Effector memory CD8-positive, alpha-beta T cell (primary cell): ENCODE data around the gene TBX1.

Experiments used
- ATAC-seq: fragments of 150-1000 bp; cut with Tn5 transposase; replicated peaks from 2 replicates; pipeline ENCODE4 v1.10.0; 2021; ENCODE audit warnings: mild to moderate bottlenecking, moderate library complexity
- DNase-seq, 3 experiments: peaks; one replicate each; pipeline ENCODE4 v3.0.0; 2021
- H3K27ac Mint-ChIP-seq, 2 donors: one replicate each; pipeline ENCODE4 v1.8.0; 2022; ENCODE audit warnings: mild to moderate bottlenecking in 2 of 2, mixed read lengths in 2 of 2, moderate library complexity in 2 of 2
- H3K27me3 Mint-ChIP-seq, 2 donors: one replicate each; pipeline ENCODE4 v1.8.0; 2022; ENCODE audit warnings: mixed read lengths in 2 of 2
- H3K36me3 Mint-ChIP-seq: one replicate; pipeline ENCODE4 v1.8.0; 2022; ENCODE audit warnings: mild to moderate bottlenecking, moderate library complexity, mixed read lengths; ENCODE audit not compliant: insufficient read depth
- H3K4me1 Mint-ChIP-seq, 2 donors: one replicate each; pipeline ENCODE4 v1.8.0; 2022; ENCODE audit warnings: low read depth in 2 of 2, mixed read lengths in 2 of 2
- H3K4me3 Mint-ChIP-seq, 2 donors: one replicate each; pipeline ENCODE4 v1.8.0; 2022; ENCODE audit warnings: mild to moderate bottlenecking in 2 of 2, mixed read lengths in 2 of 2, moderate library complexity in 2 of 2
- H3K9me3 Mint-ChIP-seq, 2 donors: one replicate each; pipeline ENCODE4 v1.8.0; 2022; ENCODE audit warnings: mixed read lengths in 2 of 2

The TBX1 gene

GRCh38 chr22:19756288-19757128 lies 4.1 kb upstream of the TBX1 start:
- Mint-ChIP-seq H3K36me3 (peaks cover 3% of the 10 kb centered on the region), H3K4me3 (peak overlapping the region; percentile 51 to 78), H3K4me1 (peaks cover 24% of the 10 kb centered on the region in 2 donors), H3K27me3 (peaks cover 55 to 94% of the 10 kb centered on the region in 2 donors), H3K9me3 (no peaks in the 10 kb centered on the region), H3K27ac (no peak overlapping the region)
- DNase-seq = peak; percentile 35 to 47 (median 41)
- peak; percentile 74 for ATAC-seq

- no peak for DNase-seq
- Mint-ChIP-seq H3K36me3 (peaks cover 3% of the 10 kb centered on the region), H3K27ac (no peak overlapping the region), H3K4me1 (peaks cover 24% of the 10 kb centered on the region in 2 donors), H3K27me3 (peaks cover 60 to 94% of the 10 kb centered on the region in 2 donors), H3K4me3 (peak overlapping the region; percentile 71 to 78), H3K9me3 (no peaks in the 10 kb centered on the region)
- ATAC-seq = no peak
These were observed 3.2 kb upstream of the TBX1 start for GRCh38 chr22:19757140-19757984.

GRCh38 chr22:19757985-19758895 lies 2.3 kb upstream of the TBX1 start:
- ATAC-seq (no peak), DNase-seq (no peak)
- peaks cover 24% of the 10 kb centered on the region in 2 donors for H3K4me1 Mint-ChIP-seq
- H3K9me3 Mint-ChIP-seq = no peaks in the 10 kb centered on the region
- peaks cover 59 to 94% of the 10 kb centered on the region in 2 donors for H3K27me3 Mint-ChIP-seq
- peaks cover 3% of the 10 kb centered on the region for H3K36me3 Mint-ChIP-seq
- peak overlapping the region; percentile 71 to 78 for H3K4me3 Mint-ChIP-seq
- H3K27ac Mint-ChIP-seq = no peak overlapping the region

GRCh38 chr22:19758896-19759426 lies 1.6 kb upstream of the TBX1 start:
- Mint-ChIP-seq H3K4me3 (peak overlapping the region in 1 of 2 donors; percentile 48), H3K27ac (no peak overlapping the region), H3K4me1 (peaks cover 24% of the 10 kb centered on the region in 2 donors), H3K36me3 (peaks cover 3% of the 10 kb centered on the region), H3K27me3 (peaks cover 61 to 94% of the 10 kb centered on the region in 2 donors), H3K9me3 (no peaks in the 10 kb centered on the region)
- ATAC-seq (no peak), DNase-seq (no peak)

GRCh38 chr22:19759427-19760057 lies 1.0 kb upstream of the TBX1 start:
- H3K4me1 Mint-ChIP-seq = peaks cover 24% of the 10 kb centered on the region in 2 donors
- peaks cover 57 to 94% of the 10 kb centered on the region in 2 donors for H3K27me3 Mint-ChIP-seq
- DNase-seq (no peak), ATAC-seq (no peak)
- peak overlapping the region; percentile 74 to 80 for H3K4me3 Mint-ChIP-seq
- no peak overlapping the region for H3K27ac Mint-ChIP-seq
- H3K36me3 Mint-ChIP-seq = peaks cover 3% of the 10 kb centered on the region
- no peaks in the 10 kb centered on the region for H3K9me3 Mint-ChIP-seq

- Mint-ChIP-seq H3K27me3 (peaks cover 59 to 89% of the 10 kb centered on the region in 2 donors), H3K4me1 (peaks cover 19 to 20% of the 10 kb centered on the region in 2 donors), H3K9me3 (no peaks in the 10 kb centered on the region), H3K36me3 (peaks cover 6% of the 10 kb centered on the region), H3K27ac (no peak overlapping the region), H3K4me3 (peak overlapping the region; percentile 52 to 71)
- DNase-seq (no peak), ATAC-seq (no peak)
These were observed 560 bp downstream of the TBX1 start for GRCh38 chr22:19760951-19761724.

GRCh38 chr22:19761725-19762567 lies 1.4 kb downstream of the TBX1 start:
- Mint-ChIP-seq H3K27ac (no peak overlapping the region), H3K4me3 (peak overlapping the region; percentile 52 to 71), H3K36me3 (peaks cover 6% of the 10 kb centered on the region), H3K9me3 (no peaks in the 10 kb centered on the region), H3K27me3 (peaks cover 56 to 82% of the 10 kb centered on the region in 2 donors), H3K4me1 (peaks cover 16 to 20% of the 10 kb centered on the region in 2 donors)
- ATAC-seq = no peak
- DNase-seq = no peak

- DNase-seq (no peak), ATAC-seq (no peak)
- Mint-ChIP-seq H3K4me1 (peaks cover 15 to 16% of the 10 kb centered on the region in 2 donors), H3K4me3 (no peak overlapping the region), H3K9me3 (no peaks in the 10 kb centered on the region), H3K27me3 (peaks cover 58 to 82% of the 10 kb centered on the region in 2 donors), H3K27ac (no peak overlapping the region), H3K36me3 (peaks cover 6% of the 10 kb centered on the region)
These were observed 2.2 kb downstream of the TBX1 start for GRCh38 chr22:19762568-19763457.

GRCh38 chr22:19763458-19764298 lies 3.1 kb downstream of the TBX1 start:
- Mint-ChIP-seq H3K27ac (no peak overlapping the region), H3K27me3 (peaks cover 56 to 82% of the 10 kb centered on the region in 2 donors), H3K4me3 (no peak overlapping the region), H3K4me1 (peaks cover 14 to 15% of the 10 kb centered on the region in 2 donors), H3K36me3 (peaks cover 6% of the 10 kb centered on the region), H3K9me3 (no peaks in the 10 kb centered on the region)
- ATAC-seq (no peak), DNase-seq (no peak)

- no peak for ATAC-seq
- Mint-ChIP-seq H3K9me3 (no peaks in the 10 kb centered on the region), H3K27me3 (peaks cover 59 to 80% of the 10 kb centered on the region in 2 donors), H3K4me1 (peaks cover 14 to 15% of the 10 kb centered on the region in 2 donors), H3K36me3 (peaks cover 6% of the 10 kb centered on the region), H3K27ac (no peak overlapping the region), H3K4me3 (peak overlapping the region in 1 of 2 donors; percentile 48)
- no peak for DNase-seq
These were observed 3.7 kb downstream of the TBX1 start for GRCh38 chr22:19764299-19764593.
